ENCODE measurements around the gene LRRC53. TPM values are rescaled to one million over a fixed set of nuclear protein-coding genes. Genes with fewer than 3 reads are reported as not detected.

Gene LRRC53
- total RNA-seq, 1 donor from 2014 or later: not detected

GRCh38 chr1:74437035-74437434 is 75.4 kb downstream of the LRRC53 start:
- H3K4me3 Mint-ChIP-seq (ENCODE audit: unreplicated experiment): no peak overlapping the region
- no peak overlapping the region for H3K27ac Mint-ChIP-seq (ENCODE audit: unreplicated experiment)
- no peak for DNase-seq (ENCODE audit: extremely low spot score, unreplicated experiment)
- peaks cover 4% of the 10 kb centered on the region for H3K27me3 Mint-ChIP-seq (ENCODE audit: unreplicated experiment)
- H3K4me1 Mint-ChIP-seq (ENCODE audit: unreplicated experiment): no peaks in the 10 kb centered on the region
- no peaks in the 10 kb centered on the region for H3K36me3 Mint-ChIP-seq (ENCODE audit: unreplicated experiment)
- no peak for TF ChIP-seq CTCF (IDR thresholded peaks at IDR 0.05)
- no peaks in the 10 kb centered on the region for H3K9me3 Mint-ChIP-seq (ENCODE audit: unreplicated experiment)

GRCh38 chr1:74436078-74436477 is 76.3 kb downstream of the LRRC53 start:
- no peaks in the 10 kb centered on the region for H3K9me3 Mint-ChIP-seq (ENCODE audit: unreplicated experiment)
- no peak overlapping the region for H3K27ac Mint-ChIP-seq (ENCODE audit: unreplicated experiment)
- no peak for TF ChIP-seq CTCF (IDR thresholded peaks at IDR 0.05)
- H3K4me1 Mint-ChIP-seq (ENCODE audit: unreplicated experiment): no peaks in the 10 kb centered on the region
- no peaks in the 10 kb centered on the region for H3K36me3 Mint-ChIP-seq (ENCODE audit: unreplicated experiment)
- H3K27me3 Mint-ChIP-seq (ENCODE audit: unreplicated experiment): peaks cover 4% of the 10 kb centered on the region
- H3K4me3 Mint-ChIP-seq (ENCODE audit: unreplicated experiment): no peak overlapping the region
- no peak for DNase-seq (ENCODE audit: extremely low spot score, unreplicated experiment)

GRCh38 chr1:74434321-74434720 is 78.1 kb downstream of the LRRC53 start:
- TF ChIP-seq CTCF (IDR thresholded peaks at IDR 0.05): no peak
- no peak for DNase-seq (ENCODE audit: extremely low spot score, unreplicated experiment)
- no peaks in the 10 kb centered on the region for H3K36me3 Mint-ChIP-seq (ENCODE audit: unreplicated experiment)
- no peak overlapping the region for H3K27ac Mint-ChIP-seq (ENCODE audit: unreplicated experiment)
- no peaks in the 10 kb centered on the region for H3K9me3 Mint-ChIP-seq (ENCODE audit: unreplicated experiment)
- no peak overlapping the region for H3K4me3 Mint-ChIP-seq (ENCODE audit: unreplicated experiment)
- H3K4me1 Mint-ChIP-seq (ENCODE audit: unreplicated experiment): no peaks in the 10 kb centered on the region
- H3K27me3 Mint-ChIP-seq (ENCODE audit: unreplicated experiment): peaks cover 4% of the 10 kb centered on the region

GRCh38 chr1:74432325-74432724 is 80.1 kb downstream of the LRRC53 start:
- peaks cover 4% of the 10 kb centered on the region for H3K27me3 Mint-ChIP-seq (ENCODE audit: unreplicated experiment)
- no peaks in the 10 kb centered on the region for H3K9me3 Mint-ChIP-seq (ENCODE audit: unreplicated experiment)
- H3K4me1 Mint-ChIP-seq (ENCODE audit: unreplicated experiment): no peaks in the 10 kb centered on the region
- no peaks in the 10 kb centered on the region for H3K36me3 Mint-ChIP-seq (ENCODE audit: unreplicated experiment)
- DNase-seq (ENCODE audit: extremely low spot score, unreplicated experiment): no peak
- no peak for TF ChIP-seq CTCF (IDR thresholded peaks at IDR 0.05)
- H3K4me3 Mint-ChIP-seq (ENCODE audit: unreplicated experiment): no peak overlapping the region
- no peak overlapping the region for H3K27ac Mint-ChIP-seq (ENCODE audit: unreplicated experiment)

- Mint-ChIP-seq H3K27me3 (ENCODE audit: unreplicated experiment) (peaks cover 4% of the 10 kb centered on the region), H3K36me3 (ENCODE audit: unreplicated experiment) (no peaks in the 10 kb centered on the region), H3K9me3 (ENCODE audit: unreplicated experiment) (no peaks in the 10 kb centered on the region), H3K4me1 (ENCODE audit: unreplicated experiment) (no peaks in the 10 kb centered on the region), H3K4me3 (ENCODE audit: unreplicated experiment) (no peak overlapping the region), H3K27ac (ENCODE audit: unreplicated experiment) (no peak overlapping the region)
- TF ChIP-seq CTCF (IDR thresholded peaks at IDR 0.05): no peak
- no peak for DNase-seq (ENCODE audit: extremely low spot score, unreplicated experiment)
These were observed 80.9 kb downstream of the LRRC53 start for GRCh38 chr1:74431531-74431930.

Data from osteocyte (in vitro differentiated cells).